Measurements from ENCODE around the gene NFASC.

The NFASC gene

DNA sequence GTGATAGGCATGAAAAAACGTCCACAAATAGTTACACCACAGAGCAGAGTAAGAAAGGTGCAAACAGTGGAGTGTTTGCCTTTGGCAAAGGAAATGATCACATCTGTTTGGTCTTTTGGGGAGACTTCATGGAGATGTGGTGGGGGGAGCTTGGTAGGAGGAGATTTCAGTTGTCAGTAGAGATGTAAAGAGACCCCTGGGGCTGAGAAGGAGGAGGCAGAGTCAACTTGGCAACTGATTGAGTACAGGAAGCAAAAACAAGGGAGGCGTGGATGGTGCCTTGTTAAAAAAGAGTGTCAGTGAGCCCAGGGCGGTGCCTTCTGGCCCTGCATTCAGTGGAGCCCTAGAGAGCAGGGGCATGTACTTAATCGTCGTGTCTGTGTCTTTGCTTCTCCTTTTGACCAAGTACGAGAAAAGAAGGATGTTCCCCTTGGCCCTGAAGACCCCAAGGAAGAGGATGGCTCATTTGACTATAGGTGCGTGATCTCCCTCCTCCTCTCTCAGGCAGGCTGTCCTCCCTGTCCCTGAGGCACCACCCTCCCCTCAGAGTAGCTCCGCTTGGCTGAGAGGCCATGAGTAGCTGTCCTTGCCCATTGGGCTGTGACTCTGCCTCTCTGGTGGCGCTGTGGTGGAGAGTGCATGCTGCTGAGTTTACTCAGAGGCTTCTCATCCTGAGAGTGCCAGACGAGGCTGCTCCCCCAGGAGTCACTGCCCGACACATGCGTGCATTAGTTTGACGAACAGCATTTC, 141.9 kb downstream of the NFASC start:
- Histone ChIP-seq H3K9me3 (ENCODE audit: control insufficient read depth, low read length) (no peaks in the 10 kb centered on the region), H3K4me1 (ENCODE audit: control insufficient read depth, insufficient read depth, low read length) (peaks cover 32% of the 10 kb centered on the region), H3K36me3 (ENCODE audit: control insufficient read depth, insufficient read depth, low read length) (no peaks in the 10 kb centered on the region), H3K27me3 (ENCODE audit: control insufficient read depth, insufficient read depth, low read length, poor library complexity, severe bottlenecking) (peaks cover 9% of the 10 kb centered on the region), H3K27ac (ENCODE audit: insufficient read depth, low read depth, low read length, poor library complexity, severe bottlenecking) (no peak overlapping the region), H3K4me3 (ENCODE audit: insufficient read depth, low read depth, low read length) (no peak overlapping the region)
- WGBS, 2 experiments: 57 to 63% methylated on average over 13 of the region's 13 CpGs

- Histone ChIP-seq H3K9me3 (ENCODE audit: control insufficient read depth, low read length) (no peaks in the 10 kb centered on the region), H3K27me3 (ENCODE audit: control insufficient read depth, insufficient read depth, low read length, poor library complexity, severe bottlenecking) (peaks cover 9% of the 10 kb centered on the region), H3K27ac (ENCODE audit: insufficient read depth, low read depth, low read length, poor library complexity, severe bottlenecking) (no peak overlapping the region), H3K4me1 (ENCODE audit: control insufficient read depth, insufficient read depth, low read length) (peaks cover 36% of the 10 kb centered on the region), H3K4me3 (ENCODE audit: insufficient read depth, low read depth, low read length) (no peak overlapping the region), H3K36me3 (ENCODE audit: control insufficient read depth, insufficient read depth, low read length) (no peaks in the 10 kb centered on the region)
- WGBS, 2 experiments: 58 to 59% methylated on average over 6 of the region's 6 CpGs
These were observed 143.2 kb downstream of the NFASC start for GRCh38 chr1:205013683-205014367.

- Histone ChIP-seq H3K4me1 (ENCODE audit: control insufficient read depth, insufficient read depth, low read length) (peaks cover 36% of the 10 kb centered on the region), H3K9me3 (ENCODE audit: control insufficient read depth, low read length) (no peaks in the 10 kb centered on the region), H3K27ac (ENCODE audit: insufficient read depth, low read depth, low read length, poor library complexity, severe bottlenecking) (no peak overlapping the region), H3K4me3 (ENCODE audit: insufficient read depth, low read depth, low read length) (no peak overlapping the region), H3K27me3 (ENCODE audit: control insufficient read depth, insufficient read depth, low read length, poor library complexity, severe bottlenecking) (peaks cover 9% of the 10 kb centered on the region), H3K36me3 (ENCODE audit: control insufficient read depth, insufficient read depth, low read length) (no peaks in the 10 kb centered on the region)
- WGBS, 2 experiments: 85 to 88% methylated on average over 10 of the region's 10 CpGs
These were observed 144.1 kb downstream of the NFASC start for GRCh38 chr1:205014783-205015182.

- peaks cover 36% of the 10 kb centered on the region for H3K4me1 ChIP-seq (ENCODE audit: control insufficient read depth, insufficient read depth, low read length)
- H3K4me3 ChIP-seq (ENCODE audit: insufficient read depth, low read depth, low read length): no peak overlapping the region
- H3K27me3 ChIP-seq (ENCODE audit: control insufficient read depth, insufficient read depth, low read length, poor library complexity, severe bottlenecking): peaks cover 9% of the 10 kb centered on the region
- H3K9me3 ChIP-seq (ENCODE audit: control insufficient read depth, low read length): no peaks in the 10 kb centered on the region
- no peaks in the 10 kb centered on the region for H3K36me3 ChIP-seq (ENCODE audit: control insufficient read depth, insufficient read depth, low read length)
- no peak overlapping the region for H3K27ac ChIP-seq (ENCODE audit: insufficient read depth, low read depth, low read length, poor library complexity, severe bottlenecking)
- WGBS, 2 experiments: 81% methylated on average over 9 of the region's 9 CpGs
These were observed 144.6 kb downstream of the NFASC start for GRCh38 chr1:205015241-205015640.

DNA sequence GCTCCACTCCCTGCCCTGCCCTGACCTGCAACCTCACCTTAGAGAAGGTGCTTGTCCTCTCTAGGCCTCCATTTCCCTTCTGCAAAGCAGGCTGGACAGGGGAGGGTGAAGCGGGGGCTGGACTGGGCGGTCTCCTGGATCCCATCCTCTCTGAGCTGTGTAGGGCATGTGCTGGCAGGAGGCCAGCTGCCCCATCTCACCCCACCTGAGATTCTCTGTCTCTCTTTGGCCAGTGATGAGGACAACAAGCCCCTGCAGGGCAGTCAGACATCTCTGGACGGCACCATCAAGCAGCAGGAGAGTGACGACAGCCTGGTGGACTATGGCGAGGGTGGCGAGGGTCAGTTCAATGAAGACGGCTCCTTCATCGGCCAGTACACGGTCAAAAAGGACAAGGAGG, 145.4 kb downstream of the NFASC start:
- 95 to 96% methylated on average over 9 of the region's 9 CpGs for WGBS, 2 experiments

DNA sequence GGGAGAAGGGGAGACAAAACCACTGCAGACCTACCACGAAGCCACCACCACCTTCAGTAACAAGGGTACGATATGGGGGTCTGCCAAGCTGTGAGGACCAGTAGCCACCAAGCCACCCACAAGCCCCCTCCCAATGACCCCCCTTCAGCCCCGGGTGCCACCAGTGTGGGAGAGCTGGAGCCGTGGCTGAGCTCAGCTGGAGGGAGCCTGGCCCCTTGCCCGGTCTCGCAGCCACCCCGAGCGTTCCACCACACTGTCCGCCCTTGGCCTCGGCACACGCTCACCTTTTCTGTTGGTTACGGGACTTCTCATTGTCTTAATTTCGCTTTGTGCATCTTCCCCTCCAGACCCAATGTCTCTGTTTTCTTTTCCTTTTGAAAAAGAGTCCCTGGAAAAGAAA, 145.9 kb downstream of the NFASC start:
- Histone ChIP-seq H3K4me1 (ENCODE audit: control insufficient read depth, insufficient read depth, low read length) (peaks cover 31% of the 10 kb centered on the region), H3K36me3 (ENCODE audit: control insufficient read depth, insufficient read depth, low read length) (no peaks in the 10 kb centered on the region), H3K9me3 (ENCODE audit: control insufficient read depth, low read length) (no peaks in the 10 kb centered on the region), H3K27me3 (ENCODE audit: control insufficient read depth, insufficient read depth, low read length, poor library complexity, severe bottlenecking) (peaks cover 14% of the 10 kb centered on the region), H3K27ac (ENCODE audit: insufficient read depth, low read depth, low read length, poor library complexity, severe bottlenecking) (no peak overlapping the region), H3K4me3 (ENCODE audit: insufficient read depth, low read depth, low read length) (no peak overlapping the region)
- WGBS, 2 experiments: 94 to 95% methylated on average over 13 of the region's 13 CpGs

More for the DNA sequence above, 145.4 kb downstream of the NFASC start:
- H3K36me3 ChIP-seq (ENCODE audit: control insufficient read depth, insufficient read depth, low read length): no peaks in the 10 kb centered on the region
- H3K27me3 ChIP-seq (ENCODE audit: control insufficient read depth, insufficient read depth, low read length, poor library complexity, severe bottlenecking): peaks cover 14% of the 10 kb centered on the region
- H3K9me3 ChIP-seq (ENCODE audit: control insufficient read depth, low read length): no peaks in the 10 kb centered on the region
- no peak overlapping the region for H3K27ac ChIP-seq (ENCODE audit: insufficient read depth, low read depth, low read length, poor library complexity, severe bottlenecking)
- H3K4me3 ChIP-seq (ENCODE audit: insufficient read depth, low read depth, low read length): no peak overlapping the region
- peaks cover 33% of the 10 kb centered on the region for H3K4me1 ChIP-seq (ENCODE audit: control insufficient read depth, insufficient read depth, low read length)

DNA sequence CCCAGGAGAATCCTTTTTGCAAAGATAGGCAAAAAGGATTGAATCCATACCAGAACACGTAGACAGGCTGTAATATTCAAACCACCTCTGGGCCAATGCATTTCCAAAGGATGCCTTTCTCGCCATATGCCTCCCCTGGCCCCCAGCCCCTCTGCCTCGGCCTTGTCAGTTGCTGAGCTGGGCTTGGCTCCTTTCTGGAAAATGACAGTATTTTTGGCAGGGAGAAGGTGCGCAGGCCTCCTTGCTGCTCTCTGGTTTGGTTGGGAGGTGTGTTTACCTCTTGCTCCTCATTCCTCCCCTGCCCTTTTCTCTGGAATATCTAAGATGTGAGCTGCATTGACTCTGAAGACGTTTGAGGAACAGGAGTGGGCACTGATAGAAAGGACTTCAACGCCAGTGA, 146.3 kb downstream of the NFASC start:
- H3K27ac ChIP-seq (ENCODE audit: insufficient read depth, low read depth, low read length, poor library complexity, severe bottlenecking): no peak overlapping the region
- H3K4me1 ChIP-seq (ENCODE audit: control insufficient read depth, insufficient read depth, low read length): peaks cover 31% of the 10 kb centered on the region
- no peak overlapping the region for H3K4me3 ChIP-seq (ENCODE audit: insufficient read depth, low read depth, low read length)
- peaks cover 19% of the 10 kb centered on the region for H3K27me3 ChIP-seq (ENCODE audit: control insufficient read depth, insufficient read depth, low read length, poor library complexity, severe bottlenecking)
- 94 to 95% methylated on average over 6 of the region's 6 CpGs for WGBS, 2 experiments
- H3K9me3 ChIP-seq (ENCODE audit: control insufficient read depth, low read length): no peaks in the 10 kb centered on the region
- H3K36me3 ChIP-seq (ENCODE audit: control insufficient read depth, insufficient read depth, low read length): no peaks in the 10 kb centered on the region

DNA sequence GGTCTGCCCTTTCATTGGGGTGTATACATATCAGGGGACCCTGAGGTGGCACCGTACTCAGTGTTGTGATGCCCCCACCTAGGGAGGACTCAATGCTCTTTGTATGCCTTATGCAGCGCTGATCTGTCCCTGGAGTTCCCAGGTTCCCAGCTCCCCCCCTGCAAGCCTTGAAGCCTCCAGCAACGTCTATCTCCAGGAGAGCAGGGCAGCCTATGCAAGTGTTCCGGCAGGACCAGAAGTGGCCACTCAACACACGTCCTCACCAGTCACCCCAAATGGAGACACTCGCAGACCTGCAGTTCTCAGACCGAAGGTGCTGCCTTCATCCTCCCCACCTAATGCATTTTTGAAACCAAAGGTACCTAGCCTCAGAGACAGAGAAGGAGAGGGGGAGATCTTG, 147.1 kb downstream of the NFASC start:
- H3K27me3 ChIP-seq (ENCODE audit: control insufficient read depth, insufficient read depth, low read length, poor library complexity, severe bottlenecking): peaks cover 26% of the 10 kb centered on the region
- H3K4me3 ChIP-seq (ENCODE audit: insufficient read depth, low read depth, low read length): no peak overlapping the region
- no peaks in the 10 kb centered on the region for H3K36me3 ChIP-seq (ENCODE audit: control insufficient read depth, insufficient read depth, low read length)
- H3K27ac ChIP-seq (ENCODE audit: insufficient read depth, low read depth, low read length, poor library complexity, severe bottlenecking): no peak overlapping the region
- 93% methylated on average over 7 of the region's 7 CpGs for WGBS, 2 experiments
- peaks cover 25% of the 10 kb centered on the region for H3K4me1 ChIP-seq (ENCODE audit: control insufficient read depth, insufficient read depth, low read length)
- no peaks in the 10 kb centered on the region for H3K9me3 ChIP-seq (ENCODE audit: control insufficient read depth, low read length)

DNA sequence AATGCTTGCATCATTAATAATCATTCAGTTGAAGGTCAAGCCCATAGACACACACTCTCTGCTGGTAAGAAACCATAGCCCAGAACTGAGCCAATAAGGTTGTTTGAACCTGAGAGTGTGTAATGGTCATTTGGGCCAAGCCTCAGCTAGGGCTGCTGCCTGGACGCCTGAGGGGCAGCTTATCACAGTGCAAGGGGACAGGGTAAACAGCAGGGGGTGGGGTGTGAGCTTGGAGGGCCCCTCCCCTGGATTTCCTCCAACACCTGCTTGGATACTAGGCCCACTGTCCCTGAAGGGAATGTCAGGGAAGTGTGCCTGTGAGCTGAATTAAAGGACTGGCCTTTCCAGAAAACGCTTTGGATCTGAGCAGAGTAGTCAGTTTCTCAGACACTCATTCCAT, 147.7 kb downstream of the NFASC start:
- peaks cover 19% of the 10 kb centered on the region for H3K4me1 ChIP-seq (ENCODE audit: control insufficient read depth, insufficient read depth, low read length)

DNA sequence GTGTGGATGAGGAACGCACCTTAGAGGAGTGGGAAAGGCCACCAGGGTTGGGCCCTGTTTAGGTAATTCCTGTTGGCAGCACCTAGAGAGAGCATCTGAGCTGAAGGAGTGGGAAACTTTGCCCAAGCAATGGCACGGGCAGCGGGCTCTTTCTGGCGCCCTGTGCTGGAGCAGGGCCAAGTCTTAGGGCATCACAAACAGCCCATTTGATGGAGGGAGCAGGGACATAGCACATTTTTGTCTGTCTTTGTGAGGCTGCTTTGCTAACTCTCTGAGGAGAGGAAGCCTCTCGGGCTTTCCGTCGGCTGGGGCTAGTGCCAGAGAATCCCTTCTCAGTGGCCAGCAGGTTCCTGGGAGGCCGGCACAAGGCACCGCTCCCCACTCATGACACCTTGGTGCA, 149.8 kb downstream of the NFASC start:
- Histone ChIP-seq H3K4me3 (ENCODE audit: insufficient read depth, low read depth, low read length) (no peak overlapping the region), H3K27me3 (ENCODE audit: control insufficient read depth, insufficient read depth, low read length, poor library complexity, severe bottlenecking) (peaks cover 33% of the 10 kb centered on the region), H3K27ac (ENCODE audit: insufficient read depth, low read depth, low read length, poor library complexity, severe bottlenecking) (no peak overlapping the region), H3K9me3 (ENCODE audit: control insufficient read depth, low read length) (no peaks in the 10 kb centered on the region), H3K36me3 (ENCODE audit: control insufficient read depth, insufficient read depth, low read length) (no peaks in the 10 kb centered on the region), H3K4me1 (ENCODE audit: control insufficient read depth, insufficient read depth, low read length) (peaks cover 8% of the 10 kb centered on the region)
- WGBS, 2 experiments: 95% methylated on average over 9 of the region's 9 CpGs

More for the DNA sequence above, 147.7 kb downstream of the NFASC start:
- 81 to 87% methylated on average over 2 of the region's 2 CpGs for WGBS, 2 experiments
- no peak overlapping the region for H3K4me3 ChIP-seq (ENCODE audit: insufficient read depth, low read depth, low read length)
- peaks cover 29% of the 10 kb centered on the region for H3K27me3 ChIP-seq (ENCODE audit: control insufficient read depth, insufficient read depth, low read length, poor library complexity, severe bottlenecking)
- H3K27ac ChIP-seq (ENCODE audit: insufficient read depth, low read depth, low read length, poor library complexity, severe bottlenecking): no peak overlapping the region
- no peaks in the 10 kb centered on the region for H3K36me3 ChIP-seq (ENCODE audit: control insufficient read depth, insufficient read depth, low read length)
- H3K9me3 ChIP-seq (ENCODE audit: control insufficient read depth, low read length): no peaks in the 10 kb centered on the region
